HG03039 (cell line): ENCODE measurements around the gene RIT2.

Experiments
- ATAC-seq: cut with Tn5 transposase; IDR thresholded peaks from one replicate; pipeline ENCODE4 v1.9.1; 2021; ENCODE audit warnings: mild to moderate bottlenecking, moderate library complexity; ENCODE audit not compliant: unreplicated experiment

Gene RIT2

GRCh38 chr18:42937436-42937835 is 178.0 kb downstream of the RIT2 start:
- ATAC-seq: no peak

GRCh38 chr18:42936289-42936688 is 179.2 kb downstream of the RIT2 start:
- ATAC-seq: no peak

DNA sequence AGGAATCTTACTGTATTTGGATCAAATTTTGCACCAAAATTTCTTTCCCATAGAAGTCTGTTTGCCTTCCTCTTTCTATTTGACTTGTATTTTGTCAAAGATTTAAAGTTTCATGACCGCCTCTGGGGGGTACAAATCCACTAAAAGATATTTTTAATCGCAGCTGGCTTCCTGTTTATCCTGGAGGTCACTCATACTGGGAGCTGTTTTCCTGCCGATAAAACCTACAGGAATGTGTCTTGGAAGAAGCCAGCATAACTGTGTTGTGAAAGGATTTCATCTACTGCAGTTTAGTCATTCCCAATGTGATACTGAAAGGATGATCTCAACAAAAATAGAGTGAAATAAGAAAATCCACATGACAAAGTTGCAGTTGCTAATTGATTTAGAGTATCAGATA is 184.0 kb downstream of the RIT2 start:
- no peak for ATAC-seq

GRCh38 chr18:42929857-42930256 is 185.6 kb downstream of the RIT2 start:
- no peak for ATAC-seq

DNA sequence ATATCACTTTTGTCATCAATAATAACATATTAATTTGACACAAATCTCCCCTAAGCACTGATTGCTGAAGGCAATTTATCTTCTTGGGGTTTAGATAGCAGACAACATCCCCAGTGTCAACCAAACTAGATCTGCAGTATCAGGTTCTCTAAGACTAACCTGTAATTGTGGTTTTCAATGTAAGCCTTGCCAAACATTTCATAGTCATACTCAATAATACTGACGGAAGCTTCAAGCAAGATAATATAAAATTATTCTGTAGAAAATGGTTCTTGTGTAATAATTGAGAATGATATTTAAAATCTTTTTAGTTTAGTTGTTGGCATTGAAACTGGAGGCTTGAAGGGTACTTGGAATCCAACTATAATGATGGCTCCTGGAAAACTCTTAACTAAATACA is 186.3 kb downstream of the RIT2 start:
- ATAC-seq: no peak

DNA sequence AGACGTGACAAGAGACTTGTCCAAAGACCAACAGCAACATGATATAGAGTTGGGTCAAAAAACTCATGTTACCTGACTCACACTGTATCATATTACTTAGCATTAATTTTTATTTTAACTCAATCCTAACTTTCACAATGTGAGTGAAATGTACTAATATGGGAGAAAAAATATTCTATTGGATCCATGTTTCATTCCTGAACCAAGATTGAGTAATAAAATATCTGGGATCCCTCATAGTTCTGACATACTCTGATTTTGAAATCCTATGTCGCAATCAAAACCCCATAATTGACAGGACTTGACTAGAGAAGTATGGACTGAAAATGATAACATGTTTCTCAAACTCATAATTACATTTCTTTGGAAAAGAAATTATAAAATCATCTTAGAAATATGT is 190.4 kb downstream of the RIT2 start:
- ATAC-seq: no peak

DNA sequence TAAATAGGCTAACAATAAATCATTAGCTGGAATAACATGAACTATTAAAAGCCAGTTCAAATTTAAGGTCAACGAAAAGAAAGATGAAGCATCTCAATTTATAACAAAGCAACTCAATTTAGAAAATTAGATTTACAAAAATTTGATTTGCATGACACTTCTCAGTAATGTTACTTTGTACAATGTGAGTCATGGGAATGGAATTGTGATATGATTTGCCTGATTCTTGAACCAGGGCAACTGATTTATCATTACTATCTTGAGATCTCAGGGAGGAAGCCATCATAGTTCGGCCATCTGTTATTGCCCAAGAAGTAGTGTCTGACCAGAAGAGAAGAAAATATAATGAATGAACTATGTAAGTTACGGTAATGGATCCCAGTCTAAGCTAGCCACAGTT is 193.1 kb downstream of the RIT2 start:
- ATAC-seq: no peak

- ATAC-seq: no peak
These were observed 194.2 kb downstream of the RIT2 start for GRCh38 chr18:42921226-42921737.

DNA sequence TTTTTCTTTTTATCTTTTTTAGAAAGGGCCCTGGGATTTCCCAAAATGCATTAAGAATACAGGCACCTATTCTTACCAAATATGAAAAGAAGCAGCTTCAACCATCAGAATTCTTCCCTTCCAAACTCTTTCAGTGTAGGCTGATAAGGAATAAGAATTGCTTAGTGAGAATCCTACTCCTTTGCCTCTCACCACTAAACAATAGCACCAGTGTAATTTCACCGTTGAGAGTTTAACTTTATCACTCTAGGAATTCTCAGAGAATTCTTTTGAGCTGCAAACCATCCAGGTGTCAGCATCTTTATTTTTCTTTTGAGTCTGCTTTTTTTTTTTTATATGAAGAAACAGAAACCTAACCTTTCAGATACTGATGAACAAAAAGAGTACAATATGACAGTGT is 194.9 kb downstream of the RIT2 start:
- no peak for ATAC-seq

DNA sequence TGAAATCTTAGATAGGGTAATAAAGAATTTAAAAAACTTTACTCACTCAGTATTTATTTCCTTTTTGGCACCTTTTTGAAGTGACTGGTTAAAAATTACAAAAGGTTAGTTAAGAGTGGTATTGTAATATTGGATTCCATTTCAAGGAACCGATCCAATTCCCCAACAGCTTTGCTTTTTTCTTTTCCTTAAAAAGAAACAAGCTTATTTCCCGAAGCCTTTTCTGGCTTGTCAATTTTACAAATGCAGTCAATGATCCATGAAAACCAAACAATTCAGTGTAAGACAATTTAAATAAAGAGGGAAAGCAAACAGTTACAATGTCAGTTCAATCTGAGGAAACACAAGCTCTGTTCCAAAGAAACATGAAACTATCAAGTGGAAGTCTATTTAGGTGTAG is 200.2 kb downstream of the RIT2 start:
- no peak for ATAC-seq

DNA sequence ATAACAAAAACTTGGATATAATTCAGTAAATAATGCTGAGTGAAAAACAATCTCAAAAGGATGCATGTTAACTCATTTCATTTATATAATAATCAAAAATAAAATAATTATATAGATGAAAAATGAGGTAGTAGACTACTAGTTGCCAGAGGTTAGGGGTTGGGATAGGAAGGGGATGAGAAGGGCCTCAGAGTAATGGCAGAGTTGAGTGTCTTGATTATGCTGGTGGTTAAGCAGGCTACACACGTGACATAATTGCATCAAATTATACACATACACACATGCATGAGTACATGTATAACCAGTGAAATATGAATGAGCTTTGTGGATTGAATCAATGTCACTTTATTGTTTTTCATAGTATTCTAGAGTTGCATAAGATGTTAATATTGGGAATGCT is 201.0 kb downstream of the RIT2 start:
- ATAC-seq: no peak

DNA sequence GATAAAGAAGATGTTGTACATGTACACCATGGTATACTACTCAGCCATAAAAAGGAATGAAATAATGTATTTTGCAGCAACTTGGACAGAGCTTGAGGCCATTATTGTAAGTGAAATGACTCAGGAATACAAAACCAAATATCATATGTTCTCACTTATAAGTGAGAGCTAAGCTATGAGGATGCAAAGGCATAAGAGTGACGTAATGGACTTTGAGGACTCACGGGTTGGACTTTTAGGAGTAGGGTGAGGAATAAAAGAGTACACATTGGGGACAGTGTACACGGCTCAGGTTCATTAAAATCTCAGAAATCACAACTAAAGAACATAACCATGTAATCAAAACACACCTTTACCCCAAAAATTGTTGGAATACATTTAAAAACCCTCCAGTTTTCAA is 206.4 kb downstream of the RIT2 start:
- ATAC-seq: no peak

DNA sequence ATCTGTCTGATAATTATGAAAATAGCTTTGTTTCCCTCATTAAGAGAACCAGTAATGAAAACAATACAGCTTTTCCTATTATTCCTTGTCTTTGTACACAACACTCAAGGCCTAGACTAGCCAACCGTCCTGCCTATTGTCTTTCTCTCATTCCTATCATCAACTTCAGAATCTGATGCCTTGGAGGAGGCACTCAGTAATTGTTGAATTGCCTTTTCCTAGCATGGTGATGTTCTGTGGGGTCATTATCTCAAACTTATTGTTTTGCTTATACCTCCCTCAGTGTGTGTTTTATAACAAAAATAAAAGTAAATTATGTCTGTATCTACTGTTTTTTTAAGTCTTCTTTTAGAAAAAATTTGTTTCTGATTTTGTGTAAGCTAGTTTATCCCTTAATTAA is 208.7 kb downstream of the RIT2 start:
- no peak for ATAC-seq

- ATAC-seq: no peak
These were observed 214.3 kb downstream of the RIT2 start for GRCh38 chr18:42901161-42901560.

GRCh38 chr18:42893977-42894376 is 221.5 kb downstream of the RIT2 start:
- no peak for ATAC-seq

DNA sequence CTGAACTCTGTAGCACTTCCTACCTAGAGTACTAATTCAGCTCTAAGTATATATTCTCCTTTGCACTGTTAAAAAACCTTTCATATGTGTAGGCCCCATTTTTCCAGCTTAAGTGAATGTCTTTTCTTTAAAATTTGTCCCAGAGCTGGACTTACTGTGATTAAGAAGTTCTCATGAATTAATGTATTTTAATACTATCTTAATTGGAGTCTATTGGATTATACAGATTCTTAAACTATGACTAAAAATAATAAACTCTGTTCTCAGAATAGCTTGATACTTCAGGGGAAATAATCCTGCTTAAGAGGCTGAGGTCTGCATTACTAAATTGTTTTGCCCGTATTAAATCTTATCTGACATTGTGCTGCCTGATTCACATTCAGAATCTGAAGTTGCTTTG is 223.3 kb downstream of the RIT2 start:
- no peak for ATAC-seq

DNA sequence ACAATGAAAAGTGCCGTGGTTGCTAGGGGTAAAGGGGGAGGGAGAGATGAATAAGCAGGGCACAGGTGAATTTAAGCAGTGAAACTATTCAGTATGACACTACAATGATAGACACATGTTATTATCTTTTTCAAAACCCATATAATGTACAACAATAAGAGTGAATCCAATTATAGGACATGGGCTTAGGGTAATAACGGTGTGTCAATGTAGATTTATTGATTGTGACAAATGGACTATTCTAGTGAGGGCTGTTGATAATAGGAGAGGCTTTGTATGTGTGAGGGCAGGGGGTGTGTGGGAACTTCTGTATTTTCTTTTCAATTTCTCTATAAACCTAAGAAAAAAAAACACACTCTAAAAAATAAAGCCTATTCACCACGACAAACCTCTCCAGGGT is 223.8 kb downstream of the RIT2 start:
- ATAC-seq: no peak

DNA sequence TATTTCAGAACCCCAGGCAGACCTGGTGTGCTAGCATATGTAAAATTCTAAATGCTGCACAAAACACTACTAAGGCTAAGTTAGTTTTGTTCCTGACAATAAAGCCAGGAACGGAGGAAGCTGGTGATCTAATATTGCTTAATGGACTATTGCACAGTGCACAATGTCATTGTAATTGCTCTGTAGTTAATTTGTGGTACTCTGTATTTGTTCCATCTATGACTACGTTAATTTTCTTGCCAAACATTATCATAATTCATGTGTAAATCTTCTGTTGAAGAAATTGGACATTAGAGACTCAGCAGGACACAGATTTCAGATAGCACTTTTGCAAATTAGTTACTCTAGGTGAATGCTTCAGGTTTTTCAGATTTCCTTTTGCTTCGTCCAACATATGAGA is 232.3 kb downstream of the RIT2 start:
- ATAC-seq: no peak

GRCh38 chr18:42882122-42882521 is 233.4 kb downstream of the RIT2 start:
- ATAC-seq: no peak

GRCh38 chr18:42872838-42873237 is 242.6 kb downstream of the RIT2 start:
- no peak for ATAC-seq

GRCh38 chr18:42864876-42865275 is 250.6 kb downstream of the RIT2 start:
- ATAC-seq: no peak

DNA sequence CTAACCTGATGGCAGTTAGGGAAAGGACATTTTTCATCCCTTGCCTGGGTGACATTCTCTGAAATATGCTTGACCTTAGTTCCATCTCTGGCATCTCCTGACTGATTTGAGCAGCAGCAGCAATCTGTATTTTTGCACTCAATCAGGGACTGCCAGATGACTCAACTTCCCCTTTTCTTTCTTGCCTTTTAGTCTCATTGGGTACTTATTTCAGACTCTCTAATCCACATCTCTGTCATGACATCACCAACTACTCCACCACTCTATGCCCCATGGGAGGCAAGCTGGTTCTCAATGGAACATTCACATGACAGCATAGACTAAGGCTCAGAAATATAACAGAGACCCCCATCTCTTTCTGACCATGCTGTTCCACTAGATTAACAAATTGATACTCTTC is 254.2 kb downstream of the RIT2 start:
- ATAC-seq: no peak

- no peak for ATAC-seq
These were observed 254.9 kb downstream of the RIT2 start for GRCh38 chr18:42860548-42860947.

DNA sequence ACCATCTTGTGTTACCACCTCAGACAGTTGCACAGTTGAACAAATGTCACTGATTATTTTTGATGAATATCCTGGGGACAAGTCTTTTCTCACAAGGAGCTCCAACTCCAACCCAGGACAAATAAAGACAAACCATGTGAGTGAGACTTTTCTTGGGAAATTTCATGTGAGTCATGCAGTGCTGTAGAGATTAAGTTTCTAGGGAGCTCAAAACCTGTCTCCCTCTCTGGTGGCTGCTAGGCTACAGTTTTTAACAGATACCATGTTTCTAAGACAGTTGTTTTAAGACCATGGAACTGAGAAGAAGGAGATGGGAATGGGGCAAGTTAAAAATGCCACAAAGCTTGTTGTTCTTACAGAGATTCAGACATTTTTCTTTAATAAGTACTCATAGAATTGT is 255.5 kb downstream of the RIT2 start:
- ATAC-seq: no peak
